Suppressor macrophage (primary cell): ENCODE data around the gene NELFB.
A peak's percentile ranks its signal among the peaks of the same experiment; 100 is the strongest.
"Not testable (repeated sequence)": the region's sequence is repeated elsewhere in the genome, so short reads cannot be mapped to it uniquely, and the experiment has no call there.

ENCODE experiments used
- DNase-seq, 4 experiments: peaks; one replicate each; pipeline ENCODE4 v3.0.0-alpha.2; 2020 to 2022

The NELFB gene

DNA sequence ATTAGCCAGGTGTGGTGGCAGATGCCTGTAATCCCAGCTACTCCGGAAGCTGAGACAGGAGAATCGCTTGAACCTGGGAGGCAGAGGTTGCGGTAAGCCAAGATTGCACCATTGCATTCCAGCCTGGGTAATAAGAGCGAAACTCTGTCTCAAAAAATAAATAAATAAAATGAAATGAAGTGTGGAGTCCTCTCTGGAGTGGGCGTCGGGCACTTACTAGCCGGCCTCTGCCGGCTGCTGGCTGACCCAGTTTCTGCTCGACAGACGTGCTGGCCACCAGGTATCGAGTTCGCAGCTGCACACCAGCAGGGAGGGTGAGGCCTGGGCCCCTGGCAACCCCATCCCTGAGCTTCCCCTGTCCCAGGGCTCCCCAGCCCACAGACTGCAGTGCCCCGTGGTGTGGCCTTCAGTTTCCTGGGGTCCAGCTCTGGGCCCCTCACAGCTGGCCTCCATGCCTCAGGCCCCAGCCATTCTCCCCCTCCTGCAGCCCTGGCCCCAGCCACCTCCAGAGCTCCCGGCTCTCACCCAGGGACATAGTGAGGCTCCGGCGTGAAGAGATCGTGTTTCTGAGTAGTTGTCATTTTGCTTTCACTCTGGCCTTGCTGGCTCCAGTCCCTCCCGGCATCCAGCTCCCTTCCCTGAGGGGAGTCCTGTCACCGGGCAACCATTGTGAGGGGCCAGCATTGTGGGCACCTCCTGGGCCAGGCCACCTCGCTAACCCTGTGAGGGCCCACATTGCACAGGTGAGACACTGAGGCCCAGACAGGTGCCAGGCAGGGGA lies 7.8 kb upstream of the NELFB start:
- no peak for DNase-seq

DNA sequence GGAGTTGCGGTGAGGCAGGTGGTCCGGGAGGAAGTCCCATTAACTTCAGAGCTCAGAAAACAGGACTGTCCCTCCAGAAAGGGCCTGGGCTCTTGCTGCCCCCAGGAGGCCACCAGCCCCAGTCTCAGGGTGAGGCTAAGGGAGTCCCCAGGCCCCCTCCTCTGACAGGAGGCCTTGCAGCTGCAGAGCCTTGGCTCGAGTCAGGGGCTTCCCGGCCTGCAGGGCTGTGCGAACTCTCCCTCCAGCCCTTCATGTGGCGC lies 7.3 kb upstream of the NELFB start:
- no peak for DNase-seq

DNA sequence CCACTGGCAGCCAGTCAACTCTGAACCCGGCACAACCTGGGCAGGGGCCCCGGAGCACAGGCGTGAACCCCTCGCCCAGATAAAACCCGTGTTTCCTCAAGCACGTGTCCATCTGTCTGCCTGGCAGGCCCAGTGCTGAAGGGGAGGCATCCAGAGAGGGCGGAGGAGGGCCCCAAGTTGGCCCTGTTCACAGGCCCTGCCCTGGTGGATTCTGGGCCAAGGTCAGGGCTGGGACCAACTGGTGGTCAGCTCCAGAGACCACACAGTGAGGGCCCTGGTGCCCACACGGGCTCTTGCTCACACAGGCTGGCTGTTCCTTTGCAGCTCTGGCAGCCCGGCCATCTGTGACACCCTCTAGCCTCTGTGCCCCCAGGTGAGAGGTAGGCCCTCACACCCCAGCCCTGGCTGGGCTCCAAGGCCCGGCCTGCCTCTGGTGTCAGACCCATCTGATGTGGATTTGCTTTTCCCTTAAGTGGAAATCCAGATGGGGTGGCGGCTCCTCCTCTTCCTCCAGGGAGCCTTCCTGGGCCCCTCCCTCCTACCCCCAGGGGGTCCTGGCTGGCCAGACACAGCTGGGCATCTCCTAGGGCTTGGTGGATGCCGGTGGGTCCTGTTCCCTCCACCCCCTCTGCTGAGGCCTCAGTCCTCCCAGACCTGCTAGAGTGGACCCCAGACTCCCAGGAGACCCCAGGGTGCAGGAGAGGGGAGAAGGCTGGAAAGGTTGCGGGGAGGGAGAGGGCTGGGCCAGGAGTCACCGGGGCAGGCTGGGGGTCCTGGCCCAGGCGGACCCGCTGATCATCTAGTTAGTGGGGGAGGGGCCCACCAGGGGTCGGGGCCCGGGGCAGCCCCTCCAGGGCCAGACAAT lies 4.6 kb upstream of the NELFB start:
- no peak for DNase-seq

DNA sequence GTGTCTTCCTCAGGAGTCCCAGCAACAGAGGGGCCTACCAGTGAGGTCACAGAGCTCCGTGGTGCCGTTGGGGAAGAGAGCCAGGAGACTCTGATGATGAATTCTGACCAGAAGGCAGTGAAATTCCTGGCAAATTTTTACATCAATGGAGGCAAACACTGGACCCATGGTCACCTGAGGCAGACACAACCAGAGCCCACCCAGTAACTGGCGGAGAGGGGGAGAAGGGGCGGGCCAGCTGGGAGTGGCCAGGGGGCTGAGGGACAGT lies 4.0 kb upstream of the NELFB start, which contains the start of gene STPG3:
Gene STPG3, plus strand, starts transcription at position 93 of the 268 bp plus-strand sequence. Its CDS starts 1 bp downstream, at position 94.
- no peak for DNase-seq

DNA sequence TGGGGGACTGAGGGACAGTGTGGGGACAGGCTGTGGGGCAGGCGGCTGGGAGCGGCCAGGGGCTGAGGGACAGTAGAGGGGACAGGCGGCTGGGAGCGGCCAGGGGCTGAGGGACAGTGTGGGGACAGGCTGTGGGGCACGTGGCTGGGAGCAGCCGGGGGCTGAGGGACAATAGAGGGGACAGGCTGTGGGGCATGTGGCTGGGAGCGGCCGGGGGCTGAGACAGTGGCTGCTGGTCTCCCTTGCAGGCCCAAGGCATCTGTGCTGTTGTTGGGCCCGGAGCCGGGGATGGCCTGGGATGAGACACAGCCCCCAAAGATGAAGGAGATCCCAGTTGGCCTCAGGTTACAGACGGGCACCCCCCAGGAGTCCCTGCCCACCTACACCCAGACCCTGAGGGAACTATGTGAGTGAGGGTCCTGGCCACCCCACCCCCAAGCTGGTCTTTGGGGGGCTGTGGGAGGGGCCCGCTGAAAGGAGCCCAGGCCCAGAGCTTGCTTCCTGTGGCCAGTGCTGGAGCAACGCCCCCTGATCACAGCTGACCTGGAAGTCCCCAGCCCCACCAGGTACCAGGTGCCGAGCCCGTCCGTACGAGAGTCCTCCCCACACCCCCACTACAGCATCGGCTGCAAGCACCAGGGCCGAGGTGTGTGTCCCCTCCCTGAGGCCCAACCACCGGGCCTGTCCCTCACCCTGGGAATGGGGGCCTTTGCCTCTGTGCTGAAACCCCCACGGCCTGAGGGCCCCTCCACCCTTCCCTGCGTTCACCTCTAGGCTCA lies 3.4 kb upstream of the NELFB start:
- DNase-seq: no peak

DNA sequence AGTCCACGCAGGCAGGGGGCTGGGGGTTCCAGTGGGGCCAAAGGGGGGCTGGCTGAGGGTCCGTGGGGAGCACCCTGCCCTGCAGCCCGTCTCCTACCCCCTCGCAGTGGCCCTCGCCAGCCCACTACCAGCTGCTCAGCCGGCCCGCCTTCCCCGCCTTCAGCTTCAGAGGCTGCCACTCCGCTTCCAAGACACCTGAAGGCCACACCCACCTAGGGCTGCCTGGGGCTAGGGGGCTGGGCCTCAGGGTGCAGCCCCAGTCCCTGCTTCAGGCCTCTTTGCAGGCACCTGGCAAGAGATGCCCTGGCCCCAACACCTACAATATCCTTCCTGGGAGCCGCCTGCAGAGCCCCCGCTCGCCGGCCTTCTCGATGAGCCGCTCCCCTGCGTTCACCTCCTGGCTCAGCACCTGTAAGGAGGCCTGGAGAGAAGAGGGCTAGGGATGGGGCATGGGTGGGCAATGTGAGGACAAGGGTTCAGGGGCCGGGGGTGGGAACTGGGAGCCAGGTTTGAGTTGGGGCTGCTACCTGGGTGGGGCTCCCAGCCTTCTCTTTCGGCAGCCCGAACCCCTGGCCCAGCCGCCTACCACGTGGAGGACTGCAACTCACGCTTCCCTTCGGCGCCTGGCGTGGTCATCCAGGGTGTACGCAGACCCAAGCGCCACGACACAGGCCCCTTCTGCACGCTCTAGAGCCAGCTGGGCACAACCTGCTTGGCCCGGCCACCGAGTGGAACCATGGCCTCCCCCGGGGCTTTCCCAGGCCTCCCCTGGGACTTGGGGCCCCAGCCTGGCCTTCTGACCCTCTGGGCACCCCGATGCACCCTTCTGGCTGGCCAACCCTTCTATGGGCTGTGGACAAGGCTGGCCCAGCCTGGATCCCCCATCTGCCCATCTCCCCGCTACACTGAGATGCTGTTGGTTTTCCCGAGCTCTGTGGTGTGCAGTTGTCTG lies 2.3 kb upstream of the NELFB start:
- DNase-seq: no peak

DNA sequence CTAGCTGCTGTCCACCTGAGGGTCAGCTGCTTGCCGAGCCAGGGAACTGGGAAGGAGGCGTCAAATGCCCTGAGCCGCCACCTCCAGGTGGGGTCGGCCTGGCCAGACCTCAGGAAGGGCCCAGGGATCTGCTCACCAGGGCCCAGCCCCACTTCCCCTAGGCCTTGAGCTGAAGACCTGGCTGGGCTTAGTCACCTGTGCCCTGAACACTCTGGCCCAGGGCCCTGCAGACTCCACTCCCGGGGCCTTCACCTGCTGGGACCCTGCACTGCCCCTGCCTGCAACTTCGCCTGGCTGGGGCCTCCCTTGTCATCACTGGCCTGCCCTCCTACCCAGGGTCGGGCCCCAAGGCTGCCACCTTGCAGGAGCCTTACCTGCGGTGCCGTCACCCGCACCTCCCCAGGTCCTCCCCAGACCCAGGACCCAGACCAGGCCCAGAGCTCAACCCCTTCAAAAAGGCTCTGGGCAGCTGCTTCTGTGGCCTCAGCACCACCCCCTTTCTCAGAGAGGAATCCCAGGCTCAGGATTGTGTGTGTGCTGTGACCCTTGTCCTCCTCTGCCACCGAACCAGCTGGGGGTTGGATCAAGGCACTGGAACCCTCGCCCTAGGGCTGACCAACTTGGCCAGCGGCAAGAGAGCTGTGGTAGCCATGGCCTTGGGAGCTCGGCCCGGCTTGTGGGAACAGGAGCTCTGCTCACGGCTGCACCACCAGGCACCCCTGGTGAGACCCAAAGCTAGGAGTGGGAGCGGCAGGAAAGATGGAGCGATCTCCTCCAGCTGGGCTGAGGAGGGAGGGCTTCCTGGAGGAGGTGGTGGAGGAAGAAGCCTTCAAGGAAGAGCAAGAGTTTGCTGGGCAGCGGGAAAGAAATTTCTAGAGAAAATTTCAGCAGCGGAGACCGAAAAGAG lies 1.2 kb upstream of the NELFB start:
- no peak for DNase-seq

DNA sequence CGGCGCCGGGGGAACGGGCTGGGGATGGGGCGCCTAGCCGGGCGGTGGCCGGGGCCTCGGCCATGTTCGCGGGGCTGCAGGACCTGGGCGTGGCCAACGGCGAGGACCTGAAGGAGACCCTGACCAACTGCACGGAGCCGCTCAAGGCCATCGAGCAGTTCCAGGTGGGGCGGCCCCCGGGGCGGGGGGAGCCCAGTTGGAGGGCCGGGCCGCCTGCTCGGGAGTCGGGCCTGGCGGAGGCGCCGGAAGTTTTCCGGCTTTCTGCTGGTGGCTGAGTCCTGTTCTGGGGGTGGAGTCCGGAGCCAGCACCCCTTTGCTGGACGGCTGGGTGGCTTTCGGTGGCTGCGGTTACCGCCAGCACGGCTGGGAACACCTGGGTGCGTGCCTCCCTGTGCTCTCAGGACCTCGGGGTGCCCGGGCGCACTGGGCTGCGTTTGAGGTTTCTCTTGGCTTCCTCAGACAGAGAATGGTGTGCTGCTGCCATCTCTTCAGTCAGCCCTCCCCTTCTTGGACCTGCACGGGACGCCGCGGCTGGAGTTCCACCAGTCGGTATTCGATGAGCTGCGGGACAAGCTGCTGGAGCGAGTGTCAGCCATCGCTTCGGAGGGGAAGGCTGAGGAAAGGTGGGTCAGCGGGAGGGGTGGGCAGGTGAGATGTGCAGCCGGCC lies 454 bp downstream of the NELFB start:
- DNase-seq: no peak

DNA sequence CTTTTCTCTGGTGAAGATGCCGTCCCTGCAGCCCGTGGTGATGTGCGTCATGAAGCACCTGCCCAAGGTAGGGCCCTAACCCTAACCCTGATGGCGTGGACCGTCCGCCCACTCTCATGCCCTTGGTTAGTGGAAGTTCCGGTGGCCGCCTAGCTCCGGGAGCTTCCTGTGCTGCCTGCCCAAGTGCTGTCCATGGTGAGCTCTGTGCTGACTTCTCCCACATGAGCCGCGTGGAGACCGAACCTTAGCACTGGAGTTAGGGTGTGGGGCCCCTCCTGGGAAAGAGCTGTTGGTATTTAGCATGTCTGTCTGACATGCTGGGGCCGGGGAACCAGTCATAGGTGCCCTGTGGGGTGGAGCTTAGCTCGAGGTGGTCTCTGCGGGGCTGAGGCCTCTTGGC lies 1.2 kb downstream of the NELFB start:
- DNase-seq: no peak

DNA sequence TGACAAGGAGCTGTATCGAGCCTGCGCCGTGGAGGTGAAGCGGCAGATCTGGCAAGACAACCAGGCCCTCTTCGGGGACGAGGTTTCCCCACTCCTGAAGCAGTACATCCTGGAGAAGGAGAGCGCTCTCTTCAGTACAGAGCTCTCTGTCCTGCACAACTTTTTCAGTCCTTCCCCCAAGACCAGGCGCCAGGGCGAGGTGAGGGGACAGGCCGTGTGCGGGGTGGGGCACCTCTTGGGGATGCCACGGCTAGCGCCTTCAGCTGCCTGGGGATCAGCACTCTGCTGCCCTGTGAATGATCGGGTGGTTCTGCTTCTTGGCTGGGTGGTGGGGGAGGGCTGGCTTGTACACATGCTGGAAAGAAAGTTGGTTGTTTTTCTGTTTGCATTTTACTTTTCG lies 1.7 kb downstream of the NELFB start:
- DNase-seq: no peak

DNA sequence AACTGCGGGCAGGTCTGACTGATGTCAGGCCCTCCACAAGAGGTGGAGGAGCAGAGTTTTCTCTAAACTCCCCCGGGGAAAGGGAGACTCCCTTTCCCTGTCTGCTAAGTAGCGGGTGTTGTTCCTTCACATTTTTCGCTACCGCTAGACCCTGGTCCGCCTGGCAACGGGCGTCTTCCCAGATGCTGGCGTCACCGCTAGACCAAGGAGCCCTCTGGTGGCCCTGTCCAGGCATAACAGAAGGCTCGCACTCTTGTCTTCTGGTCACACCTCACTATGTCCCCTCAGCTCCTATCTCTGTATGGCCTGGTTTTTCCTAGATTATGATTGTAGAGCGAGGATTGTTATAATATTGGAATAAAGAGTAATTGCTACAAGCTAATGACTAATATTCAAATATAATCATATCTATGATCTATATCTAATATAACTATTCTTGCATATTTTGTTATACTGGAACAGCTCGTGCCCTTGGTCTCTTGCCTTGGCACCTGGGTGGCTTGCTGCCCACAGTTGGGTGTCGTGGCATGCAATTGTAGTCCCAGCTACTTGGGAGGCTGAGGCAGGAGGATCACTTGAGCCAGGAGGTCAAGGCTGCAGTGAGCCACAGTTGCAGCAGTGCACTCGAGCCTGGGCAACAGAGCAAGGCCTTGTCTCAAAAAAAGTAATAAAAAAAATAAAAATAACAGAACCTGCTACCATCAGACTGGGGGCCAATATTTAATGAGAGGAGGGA lies 7.2 kb downstream of the NELFB start:
- DNase-seq: not testable (repeated sequence)

DNA sequence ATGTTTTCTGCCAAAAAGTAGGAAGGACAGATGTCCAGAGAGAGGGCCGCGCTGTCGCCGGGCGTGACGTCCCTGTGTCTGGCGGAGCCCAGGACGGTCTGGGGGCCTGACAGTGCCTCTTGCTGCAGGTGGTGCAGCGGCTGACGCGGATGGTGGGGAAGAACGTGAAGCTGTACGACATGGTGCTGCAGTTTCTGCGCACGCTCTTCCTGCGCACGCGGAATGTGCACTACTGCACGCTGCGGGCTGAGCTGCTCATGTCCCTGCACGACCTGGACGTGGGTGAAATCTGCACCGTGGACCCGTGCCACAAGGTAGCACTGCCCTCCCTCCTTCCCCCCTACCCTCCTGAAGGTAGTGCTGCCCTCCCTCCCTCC lies 7.8 kb downstream of the NELFB start:
- no peak for DNase-seq

DNA sequence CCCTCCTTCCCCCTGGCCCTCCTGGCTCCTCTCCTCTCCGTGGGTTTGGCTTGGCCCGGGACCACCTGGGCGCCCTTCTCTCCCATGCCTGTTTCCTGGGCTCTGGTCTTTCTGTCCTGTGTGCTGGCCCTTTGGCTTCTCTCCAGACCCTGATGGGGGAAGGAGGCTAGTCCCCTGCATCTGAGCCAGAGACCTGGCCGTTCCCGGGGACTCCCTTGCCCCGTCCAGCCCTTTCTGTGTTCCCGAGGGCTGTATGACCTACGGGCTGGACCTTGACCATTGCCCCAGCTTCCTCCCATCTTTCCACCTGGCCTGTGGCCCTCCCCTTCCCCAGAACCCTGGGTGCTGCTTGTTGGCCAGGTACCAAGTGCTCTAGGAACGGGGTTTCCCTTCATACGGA lies 8.4 kb downstream of the NELFB start:
- no peak for DNase-seq

DNA sequence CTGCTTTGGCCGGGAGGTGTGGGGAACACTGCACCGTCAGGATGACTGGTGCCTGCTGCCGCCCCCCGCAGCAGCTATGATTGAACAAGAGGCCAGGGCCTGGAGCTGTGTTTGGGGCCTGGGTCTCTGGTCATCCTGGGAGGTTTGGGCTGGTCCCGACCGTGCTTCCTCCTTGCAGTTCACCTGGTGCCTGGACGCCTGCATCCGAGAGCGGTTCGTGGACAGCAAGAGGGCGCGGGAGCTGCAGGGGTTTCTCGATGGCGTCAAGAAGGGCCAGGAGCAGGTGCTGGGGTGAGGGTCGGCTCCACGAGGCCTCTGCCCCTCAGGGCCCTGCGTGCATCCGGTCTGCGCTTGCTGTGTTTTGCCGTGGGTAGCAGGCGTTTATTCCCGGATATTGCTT lies 8.9 kb downstream of the NELFB start:
- no peak for DNase-seq

DNA sequence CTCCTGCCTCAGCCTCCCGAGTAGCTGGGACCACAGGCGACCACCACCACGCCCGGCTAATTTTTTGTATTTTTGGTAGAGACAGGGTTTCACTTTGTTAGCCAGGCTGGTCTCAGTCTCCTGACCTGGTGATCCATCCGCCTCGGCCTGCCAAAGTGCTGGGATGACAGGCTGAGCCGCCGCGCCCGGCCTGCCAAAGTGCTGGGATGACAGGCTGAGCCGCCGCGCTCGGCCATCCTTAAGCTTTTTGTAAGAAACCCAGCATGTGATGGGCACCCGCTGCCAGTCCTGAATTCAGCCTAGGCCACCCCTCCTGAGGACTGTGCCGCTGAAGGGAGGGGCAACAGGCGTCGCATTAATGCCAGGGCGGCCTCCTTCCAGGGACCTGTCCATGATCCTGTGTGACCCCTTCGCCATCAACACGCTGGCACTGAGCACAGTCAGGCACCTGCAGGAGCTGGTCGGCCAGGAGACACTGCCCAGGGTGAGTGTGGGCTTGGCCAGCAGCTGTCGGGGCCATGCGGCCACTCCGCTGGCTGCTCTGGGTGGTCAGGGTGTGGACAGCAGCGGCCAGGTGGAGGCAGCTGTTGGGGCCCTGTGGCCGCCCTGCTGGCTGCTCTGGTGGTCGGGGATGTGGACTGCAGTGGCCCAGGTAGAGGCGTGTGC lies 10.5 kb downstream of the NELFB start:
- no peak for DNase-seq

DNA sequence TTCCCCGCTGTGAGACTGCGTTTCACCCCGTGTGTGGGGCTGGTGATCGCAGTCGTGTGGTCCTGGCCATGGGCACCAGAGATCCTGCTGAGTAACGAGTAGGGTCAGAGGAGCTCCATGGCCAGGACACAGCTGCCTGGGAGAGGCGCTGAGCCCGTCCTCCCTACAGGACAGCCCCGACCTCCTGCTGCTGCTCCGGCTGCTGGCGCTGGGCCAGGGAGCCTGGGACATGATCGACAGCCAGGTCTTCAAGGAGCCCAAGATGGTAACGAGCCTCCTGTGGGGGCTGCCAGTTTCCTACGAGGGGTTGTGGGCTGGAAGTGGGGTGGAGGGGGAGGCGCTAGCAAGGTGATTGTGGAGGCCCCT lies 11.0 kb downstream of the NELFB start:
- DNase-seq: peak in 1 of 4 experiments; percentile 0

DNA sequence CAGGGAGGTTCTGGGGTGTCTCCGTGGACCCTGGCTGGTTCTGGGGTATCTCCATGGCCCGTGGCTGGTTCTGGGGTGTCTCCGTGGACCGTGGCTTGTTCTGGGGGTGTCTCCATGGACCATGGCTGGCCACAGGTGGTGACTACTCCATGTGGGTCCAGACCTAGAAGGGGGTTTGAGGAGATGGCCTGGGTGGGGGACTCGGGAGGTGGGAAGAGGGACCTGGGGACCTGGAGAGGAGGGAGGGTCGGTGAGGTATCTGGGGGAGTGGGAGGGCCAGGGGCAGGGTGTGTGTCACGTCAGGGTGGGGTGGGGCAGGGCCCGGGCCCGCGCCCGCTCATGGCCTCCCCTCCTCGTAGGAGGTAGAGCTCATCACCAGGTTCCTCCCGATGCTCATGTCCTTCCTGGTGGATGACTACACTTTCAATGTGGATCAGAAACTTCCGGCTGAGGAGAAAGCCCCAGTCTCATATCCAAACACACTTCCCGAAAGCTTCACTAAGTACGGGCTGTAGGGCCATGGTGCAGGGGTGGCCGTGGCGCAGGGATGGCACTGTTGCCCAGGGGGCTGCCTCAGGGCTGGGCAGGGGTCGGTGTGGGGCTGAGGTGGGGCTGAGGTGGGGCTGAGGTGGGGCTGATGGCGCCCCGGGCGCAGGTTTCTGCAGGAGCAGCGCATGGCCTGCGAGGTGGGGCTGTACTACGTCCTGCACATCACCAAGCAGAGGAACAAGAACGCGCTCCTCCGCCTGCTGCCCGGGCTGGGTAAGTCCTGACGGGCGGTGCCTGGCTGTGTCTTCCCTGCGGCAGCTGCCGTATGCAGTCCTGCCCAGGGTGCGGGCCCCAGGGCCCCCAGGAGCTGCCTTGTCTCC lies 11.7 kb downstream of the NELFB start:
- DNase-seq: peak in 1 of 4 experiments; percentile 1

DNA sequence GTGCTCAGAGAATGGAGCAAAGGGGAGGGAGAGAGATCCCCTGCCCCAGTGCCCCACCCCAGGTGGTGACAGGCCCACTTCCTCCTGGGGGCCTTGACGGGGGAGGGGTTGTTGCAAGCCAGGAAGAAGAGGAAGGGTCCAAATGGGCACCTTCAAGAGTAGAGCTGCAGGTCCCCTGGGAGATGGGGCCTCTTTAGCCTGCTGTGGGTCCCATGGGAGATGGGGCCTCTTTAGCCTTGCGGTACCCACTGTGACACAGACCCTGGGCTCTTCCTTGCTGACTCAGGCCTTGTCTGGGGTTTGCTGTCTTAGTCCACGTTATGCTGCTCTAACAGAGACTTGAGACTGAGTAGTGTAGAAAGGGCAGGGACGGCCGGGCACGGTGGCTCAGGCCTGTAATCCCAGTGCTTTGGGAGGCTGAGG lies 12.8 kb downstream of the NELFB start:
- peak in 1 of 4 experiments; percentile 2 for DNase-seq
